Measurements from ENCODE around the gene ELL.

The ELL gene

GRCh38 chr19:18432275-18433014 is 89.4 kb downstream of the ELL start:
- Histone ChIP-seq H3K27ac (peak overlapping the region; percentile 88), H4K20me1 (peaks cover 40% of the 10 kb centered on the region), H3K4me2 (peak overlapping the region; percentile 96), H3K9me3 (no peaks in the 10 kb centered on the region), H3K36me3 (peaks cover 27% of the 10 kb centered on the region), H3K4me3 (peak overlapping the region; percentile 76), H3K9ac (peak overlapping the region; percentile 84), H3K4me1 (peaks cover 81% of the 10 kb centered on the region), H3K27me3 (no peaks in the 10 kb centered on the region)
- no peak for TF ChIP-seq Cebpa-rat (IDR thresholded peaks at IDR 0.05)

- TF ChIP-seq Cebpa-rat (IDR thresholded peaks at IDR 0.05) = no peak
- Histone ChIP-seq H3K4me2 (peak overlapping the region; percentile 96), H4K20me1 (peaks cover 45% of the 10 kb centered on the region), H3K27ac (peak overlapping the region; percentile 88), H3K9me3 (no peaks in the 10 kb centered on the region), H3K4me1 (peaks cover 85% of the 10 kb centered on the region), H3K36me3 (peaks cover 31% of the 10 kb centered on the region), H3K4me3 (no peak overlapping the region; the same call in 1 of the 2 replicates), H3K9ac (0 out of 2 replicates have a peak overlapping the region, but pooled peaks have one; percentile 53), H3K27me3 (no peaks in the 10 kb centered on the region)
Observed at GRCh38 chr19:18431351-18432197, 90.3 kb downstream of the ELL start.

GRCh38 chr19:18430417-18431144 is 91.3 kb downstream of the ELL start:
- Histone ChIP-seq H3K4me1 (peaks cover 85% of the 10 kb centered on the region), H3K27ac (peak overlapping the region; percentile 85), H3K4me2 (peak overlapping the region; percentile 98)

GRCh38 chr19:18429717-18430416 is 92.0 kb downstream of the ELL start:
- H3K9ac ChIP-seq = peak overlapping the region; percentile 68
- no peaks in the 10 kb centered on the region for H3K9me3 ChIP-seq
- peaks cover 85% of the 10 kb centered on the region for H3K4me1 ChIP-seq
- peak overlapping the region; percentile 85 for H3K27ac ChIP-seq
- H3K4me3 ChIP-seq = peak overlapping the region; percentile 58
- H3K27me3 ChIP-seq = no peaks in the 10 kb centered on the region
- peak overlapping the region; percentile 98 for H3K4me2 ChIP-seq
- peaks cover 45% of the 10 kb centered on the region for H4K20me1 ChIP-seq
- TF ChIP-seq Cebpa-rat (IDR thresholded peaks at IDR 0.05) = no peak
- H3K36me3 ChIP-seq = peaks cover 14% of the 10 kb centered on the region; the same call in 1 of the 2 replicates

More at GRCh38 chr19:18430417-18431144, 91.3 kb downstream of the ELL start:
- Histone ChIP-seq H4K20me1 (peaks cover 45% of the 10 kb centered on the region), H3K4me3 (peak overlapping the region; percentile 58; the same call in 1 of the 2 replicates), H3K9ac (peak overlapping the region; percentile 68; the same call in 1 of the 2 replicates), H3K27me3 (no peaks in the 10 kb centered on the region), H3K36me3 (peaks cover 22% of the 10 kb centered on the region), H3K9me3 (no peaks in the 10 kb centered on the region)
- TF ChIP-seq Cebpa-rat (IDR thresholded peaks at IDR 0.05) = no peak

GRCh38 chr19:18428787-18429674 is 92.8 kb downstream of the ELL start:
- Histone ChIP-seq H3K27me3 (no peaks in the 10 kb centered on the region), H3K4me3 (peak overlapping the region; percentile 58), H3K36me3 (peaks cover 9% of the 10 kb centered on the region; the same call in 1 of the 2 replicates), H3K4me1 (peaks cover 85% of the 10 kb centered on the region), H3K9me3 (no peaks in the 10 kb centered on the region), H3K27ac (peak overlapping the region; percentile 85), H3K9ac (peak overlapping the region; percentile 68), H4K20me1 (peaks cover 43% of the 10 kb centered on the region), H3K4me2 (peak overlapping the region; percentile 98)
- no peak for TF ChIP-seq Cebpa-rat (IDR thresholded peaks at IDR 0.05)

- TF ChIP-seq Cebpa-rat (IDR thresholded peaks at IDR 0.05) = no peak
- no peak overlapping the region for H3K4me3 ChIP-seq
- no peak overlapping the region for H3K9ac ChIP-seq
- H3K4me1 ChIP-seq = peaks cover 91% of the 10 kb centered on the region
- H4K20me1 ChIP-seq = peaks cover 50% of the 10 kb centered on the region
- no peaks in the 10 kb centered on the region for H3K9me3 ChIP-seq
- H3K36me3 ChIP-seq = peaks cover 9% of the 10 kb centered on the region; the same call in 1 of the 2 replicates
- H3K4me2 ChIP-seq = peak overlapping the region; percentile 98
- no peaks in the 10 kb centered on the region for H3K27me3 ChIP-seq
- peak overlapping the region; percentile 56 for H3K27ac ChIP-seq
Observed at GRCh38 chr19:18428173-18428786, 93.6 kb downstream of the ELL start.

- Histone ChIP-seq H3K36me3 (peaks cover 11% of the 10 kb centered on the region; the same call in 1 of the 2 replicates), H3K27me3 (no peaks in the 10 kb centered on the region), H3K4me2 (peak overlapping the region; percentile 98), H3K27ac (peak overlapping the region; percentile 72; the same call in 1 of the 2 replicates), H3K4me3 (no peak overlapping the region), H3K9me3 (no peaks in the 10 kb centered on the region), H3K4me1 (peaks cover 93% of the 10 kb centered on the region), H4K20me1 (peaks cover 56% of the 10 kb centered on the region), H3K9ac (0 out of 2 replicates have a peak overlapping the region, but pooled peaks have one; percentile 24)
- TF ChIP-seq Cebpa-rat (IDR thresholded peaks at IDR 0.05) = no peak
Observed at GRCh38 chr19:18427743-18428113, 94.1 kb downstream of the ELL start.
